Dermis blood vessel endothelial cell (primary cell): ENCODE results near the gene SCRT2. TPM values are rescaled to one million over a fixed set of nuclear protein-coding genes. Genes with fewer than 3 reads are reported as not detected.
A peak's percentile ranks its signal among the peaks of the same experiment; 100 is the strongest.
"Not testable (repeated sequence)": the region's sequence is repeated elsewhere in the genome, so short reads cannot be mapped to it uniquely, and the experiment has no call there.

Experiments
- DNase-seq: peaks from one replicate; pipeline ENCODE4 v3.0.0; 2010
- total RNA-seq: library from RNA; depleted of rRNA; stranded (reverse); fragments of >200 nt; gene quantifications from 2 replicates; pipeline ENCODE4 v1.2.3, GENCODE V29; 2014

SCRT2 gene
- total RNA-seq: not detected in 2 replicates

DNA sequence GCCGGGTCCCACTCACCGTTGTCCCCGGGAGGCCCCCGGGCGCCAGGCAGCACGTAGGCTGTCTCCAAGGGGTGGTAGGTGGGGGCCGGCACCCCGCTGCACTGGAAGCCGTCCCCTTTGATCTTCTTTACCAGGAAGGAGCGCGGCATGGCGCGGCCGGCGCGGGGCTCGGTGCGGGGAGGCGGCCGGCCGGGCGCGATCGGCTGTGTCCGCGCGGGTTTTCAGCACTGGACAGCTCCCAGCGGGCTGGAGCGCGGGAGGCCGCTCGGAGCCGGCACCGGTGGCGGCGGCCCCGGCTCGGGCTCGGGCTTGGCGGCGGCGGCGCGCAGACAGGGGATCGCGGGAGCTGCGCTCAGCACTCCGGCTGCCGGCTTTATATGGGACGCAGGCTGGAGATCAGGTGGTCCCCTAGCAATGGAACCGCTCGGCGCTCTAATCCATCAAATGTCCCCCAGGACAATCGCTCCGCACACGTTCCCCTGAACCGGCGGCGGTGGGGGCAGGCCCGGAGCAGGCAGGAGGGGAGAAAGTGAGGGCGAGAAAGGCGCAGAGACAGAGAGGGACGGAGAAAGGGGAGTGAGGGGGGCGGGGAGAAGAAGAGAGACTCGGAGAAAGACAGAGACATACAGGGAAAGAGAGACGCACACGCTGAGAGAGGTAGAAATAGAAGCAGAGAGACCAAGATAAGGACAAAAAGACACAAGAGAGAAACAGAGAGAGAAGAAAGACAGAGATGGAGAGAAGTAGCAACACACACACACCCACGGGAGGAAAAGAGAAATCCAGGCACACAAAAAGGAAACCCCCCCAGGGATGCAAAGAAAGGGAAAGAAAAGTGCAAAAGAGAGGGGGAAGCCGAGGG, at the start of gene SCRT2:
Gene SCRT2 (minus strand): TSS at position 350 of the 862 bp plus-strand sequence. CDS start 201 bp downstream, at position 149.
- DNase-seq: peak; percentile 80

DNA sequence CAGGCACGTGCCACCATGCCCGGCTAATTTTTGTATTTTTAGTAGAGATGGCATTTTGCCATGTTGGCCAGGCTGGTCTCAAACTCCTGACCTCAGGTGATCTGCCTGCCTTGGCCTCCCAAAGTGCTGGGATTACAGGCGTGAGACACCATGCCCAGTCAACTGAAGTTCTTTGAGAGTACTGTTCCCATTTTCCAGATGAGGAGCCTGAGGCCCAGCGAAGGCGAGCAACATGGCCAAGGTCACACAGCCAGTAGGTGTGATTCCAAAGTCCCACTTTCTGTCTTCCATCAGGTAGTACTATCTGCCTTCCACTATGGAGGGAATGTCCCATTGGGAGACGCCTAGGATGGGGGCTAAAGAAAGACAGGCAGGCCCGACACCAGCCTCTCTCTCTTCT, 49.2 kb upstream of the SCRT2 start:
- DNase-seq: not testable (repeated sequence)

DNA sequence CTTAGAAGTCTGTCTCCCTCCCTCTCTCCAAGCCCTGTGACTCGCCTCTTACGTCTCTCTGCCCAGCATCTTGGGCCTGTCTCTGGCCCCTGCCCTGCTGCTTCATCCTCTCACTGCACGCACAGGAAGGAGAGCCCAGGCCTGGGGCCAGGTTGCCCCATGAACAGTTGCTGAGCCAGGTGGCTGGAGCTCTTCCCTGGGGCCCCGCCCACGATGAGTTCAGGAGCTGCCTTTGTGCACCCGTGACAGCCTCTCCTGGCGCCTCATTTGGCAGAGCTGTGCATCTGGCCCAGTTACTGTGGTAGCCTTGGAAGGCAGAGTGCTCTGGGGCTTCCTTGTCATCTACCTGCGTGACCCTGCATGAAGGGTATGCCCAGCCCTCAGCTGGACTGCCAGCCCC, 48.2 kb upstream of the SCRT2 start:
- no peak for DNase-seq

DNA sequence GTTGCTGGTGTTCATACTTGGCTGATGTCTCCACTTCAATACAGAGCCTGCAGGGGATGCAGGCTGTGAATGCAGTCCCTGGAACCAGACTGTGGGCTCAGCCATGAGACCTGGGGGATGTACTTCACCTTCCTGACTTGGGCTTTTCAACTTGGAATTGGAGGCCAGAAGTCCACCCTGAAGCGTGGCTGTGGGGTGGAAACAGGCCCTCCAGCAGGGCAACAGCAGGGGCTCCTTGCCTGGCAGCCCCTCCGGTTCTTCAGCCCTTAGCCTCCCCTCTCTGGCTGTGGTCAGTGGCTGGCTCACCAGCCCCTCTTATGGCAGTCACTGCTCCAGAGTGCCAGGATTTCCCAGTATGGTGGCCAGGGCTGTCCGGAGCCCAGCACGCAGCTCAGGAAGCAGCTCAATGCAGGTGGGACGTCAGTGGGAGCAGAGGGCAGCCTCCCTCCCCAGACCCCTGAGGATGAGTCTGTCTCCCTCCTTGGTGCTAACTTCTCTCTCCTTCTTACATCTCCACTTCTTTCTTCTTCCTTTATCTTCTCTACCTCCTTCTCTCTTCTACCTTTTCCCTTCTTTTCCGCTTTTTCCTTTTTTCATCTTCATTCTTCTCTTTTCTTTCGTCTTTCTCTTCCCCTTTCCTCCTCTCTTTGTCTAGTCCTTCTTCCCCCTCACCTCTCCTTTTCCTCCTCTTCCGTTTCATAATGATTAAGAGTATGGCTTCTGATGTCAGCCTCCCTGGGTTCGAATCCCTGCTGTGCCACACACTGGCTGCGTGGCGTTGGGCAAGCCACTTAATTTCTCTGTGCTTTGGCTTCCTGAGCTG, 47.4 kb upstream of the SCRT2 start:
- DNase-seq: no peak

DNA sequence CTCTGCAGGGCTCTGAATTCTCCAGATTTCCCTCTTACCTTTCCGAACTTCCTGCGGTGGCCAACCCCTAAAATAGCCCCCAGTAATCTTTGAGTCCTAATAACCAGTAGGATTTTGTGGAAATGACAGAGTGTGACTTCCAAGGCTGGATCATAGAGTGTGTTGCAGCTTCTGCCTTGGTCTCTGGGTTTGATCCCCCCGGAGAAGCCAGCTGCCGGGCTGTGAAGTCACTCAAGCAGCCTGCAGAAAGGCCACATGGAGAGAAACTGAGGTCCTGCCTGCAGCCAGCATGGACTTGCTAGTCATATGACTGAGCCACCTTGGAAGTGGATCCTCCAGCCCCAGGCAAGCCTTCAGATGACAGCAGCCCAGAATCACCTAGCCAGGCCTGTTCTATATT, 46.3 kb upstream of the SCRT2 start:
- no peak for DNase-seq

DNA sequence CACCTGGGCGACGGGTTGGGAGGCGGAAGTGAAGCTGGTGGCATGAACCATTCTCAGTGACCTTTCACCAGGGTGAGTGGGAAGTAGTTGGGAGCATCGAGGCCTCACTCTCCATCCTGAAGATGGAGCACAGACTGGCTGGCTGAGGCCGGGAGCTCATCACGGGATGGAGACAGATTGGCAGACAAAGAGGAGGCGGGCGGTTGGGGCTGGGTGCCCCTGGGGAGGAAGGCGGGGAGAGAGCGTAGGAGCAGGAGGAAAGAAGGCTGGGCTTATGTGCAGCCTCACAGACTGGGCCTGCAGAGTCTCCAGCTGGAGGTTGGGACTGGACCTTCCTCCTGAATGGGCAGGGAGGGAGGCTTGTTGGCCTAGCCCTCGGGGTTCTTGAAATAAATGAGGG, 44.2 kb upstream of the SCRT2 start:
- DNase-seq: no peak

DNA sequence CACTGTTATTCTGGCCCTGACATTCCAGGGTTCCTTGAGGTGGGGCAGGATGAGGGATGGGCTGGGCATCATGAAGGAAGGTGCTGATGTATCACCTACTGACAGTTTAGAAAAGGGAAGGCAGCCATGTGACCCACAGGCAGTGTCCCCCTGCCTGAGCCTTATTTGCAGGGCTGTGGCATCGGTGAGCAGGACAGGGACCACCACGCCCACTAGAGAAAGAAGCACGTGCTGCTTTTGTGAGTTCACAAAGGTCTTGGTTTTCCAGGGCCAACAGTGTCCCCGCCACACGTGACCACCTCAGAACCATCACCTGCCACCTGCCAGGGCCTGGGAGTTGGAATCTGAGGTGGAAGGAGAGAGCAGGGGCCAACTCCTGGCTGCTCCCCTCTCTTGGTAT, 43.5 kb upstream of the SCRT2 start:
- DNase-seq: no peak

DNA sequence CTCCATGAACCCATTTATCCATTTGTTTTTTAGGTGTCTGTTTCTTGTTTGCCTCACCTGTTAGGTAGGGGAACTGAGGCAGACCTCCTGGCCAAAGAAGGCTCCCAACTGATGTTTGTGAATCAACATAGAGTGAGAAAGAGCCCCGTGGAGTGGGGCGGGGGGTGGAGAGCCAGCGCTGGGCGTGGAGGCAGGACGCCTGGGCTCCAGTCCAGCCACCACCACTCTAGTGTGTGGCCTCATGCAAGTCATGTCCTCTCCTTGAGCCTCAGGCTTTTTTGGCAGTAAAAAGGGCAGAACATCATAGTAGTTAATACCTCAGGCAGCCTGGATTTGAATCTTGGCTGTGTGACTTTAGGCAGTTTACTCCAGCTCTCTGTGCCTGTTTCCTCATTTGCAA, 42.2 kb upstream of the SCRT2 start:
- DNase-seq: no peak

DNA sequence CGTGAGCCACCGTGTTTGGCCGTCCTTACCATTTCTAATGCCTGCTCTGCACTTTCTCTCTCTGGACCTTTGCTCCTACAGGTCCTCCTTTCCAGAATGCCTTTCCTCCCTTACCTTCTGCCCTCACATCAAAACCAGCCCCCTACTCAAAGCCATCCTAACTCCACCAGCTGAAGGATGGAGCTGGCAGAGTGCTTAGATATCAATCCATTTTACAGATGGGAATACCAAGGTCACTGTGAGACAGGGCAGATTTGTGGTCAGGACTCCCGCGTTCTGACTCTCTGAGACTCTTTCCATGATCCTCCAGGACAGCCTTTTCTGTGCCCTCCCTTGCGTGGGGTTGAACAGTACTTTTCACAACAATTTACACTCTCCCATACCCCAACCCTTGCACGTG, 41.7 kb upstream of the SCRT2 start:
- no peak for DNase-seq

DNA sequence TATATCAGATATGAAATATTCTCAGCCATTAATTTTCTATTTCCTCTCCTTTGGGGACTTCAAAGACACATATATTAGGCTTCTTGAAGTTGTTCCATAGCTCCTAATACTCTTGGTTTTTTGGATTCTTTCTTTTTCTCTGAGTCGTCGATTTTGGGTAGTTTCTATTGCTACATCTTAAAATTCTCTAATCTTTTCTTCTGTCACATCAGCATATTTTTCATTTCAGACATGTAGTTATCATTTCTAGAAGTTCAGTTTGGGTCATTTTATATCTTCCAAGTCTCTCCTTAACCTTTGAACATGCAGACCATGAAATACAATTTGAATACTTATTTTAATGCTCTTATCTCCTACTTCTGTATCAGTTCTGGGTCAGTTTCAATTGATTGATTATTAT, 38.9 kb upstream of the SCRT2 start:
- DNase-seq: no peak

DNA sequence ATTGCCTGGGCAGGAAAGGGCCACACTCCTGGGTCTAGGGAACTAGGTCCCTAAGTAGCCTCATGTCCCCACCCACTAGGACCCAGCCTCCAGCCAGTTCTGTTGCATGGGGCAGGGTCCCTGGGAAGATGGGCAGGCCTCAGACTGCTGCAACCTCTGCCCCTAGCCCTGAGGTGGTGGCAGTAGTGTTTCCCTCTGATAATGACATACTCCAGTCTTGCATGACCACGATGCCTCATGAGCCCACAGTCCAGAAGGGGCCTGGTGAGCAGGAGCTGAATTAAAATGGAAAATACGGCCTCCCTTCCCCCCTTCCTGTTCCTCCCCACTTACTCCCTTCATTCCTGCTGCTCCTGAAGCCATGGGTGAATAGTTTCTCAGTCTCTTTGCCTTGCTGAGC, 36.0 kb upstream of the SCRT2 start:
- DNase-seq: no peak

DNA sequence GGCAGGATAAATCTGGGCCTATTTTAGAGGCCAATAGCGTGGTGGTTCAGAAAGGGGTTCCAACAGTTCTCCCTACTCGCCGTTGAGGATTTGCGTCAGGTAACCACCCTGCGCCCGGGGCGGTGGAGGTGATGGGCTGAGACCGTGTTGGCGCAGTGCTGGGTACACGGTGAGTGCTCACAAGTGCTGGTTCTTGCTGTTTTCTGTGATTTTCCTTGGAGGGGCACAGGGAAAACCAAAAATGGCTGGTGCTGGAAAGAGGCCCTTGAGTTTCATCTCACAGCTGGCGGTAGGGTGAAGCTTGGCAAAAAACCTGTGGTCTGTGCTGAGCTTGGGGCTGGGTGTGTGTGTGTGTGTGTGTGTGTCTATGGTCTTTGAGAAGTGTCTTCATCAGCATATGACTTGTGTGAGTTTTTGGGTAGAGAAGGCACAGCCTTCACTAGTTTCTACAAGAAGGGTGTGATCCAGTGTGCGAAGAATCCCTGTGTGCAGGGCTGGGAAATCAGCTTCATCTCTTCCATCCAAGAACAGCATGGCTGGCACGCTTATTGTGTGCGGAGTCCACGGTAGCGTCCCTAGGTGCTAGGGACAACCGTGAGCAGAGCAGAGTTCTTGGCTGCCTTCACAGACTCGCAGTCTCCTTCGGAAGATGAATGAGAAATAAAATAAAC, 35.3 kb upstream of the SCRT2 start:
- DNase-seq: no peak

DNA sequence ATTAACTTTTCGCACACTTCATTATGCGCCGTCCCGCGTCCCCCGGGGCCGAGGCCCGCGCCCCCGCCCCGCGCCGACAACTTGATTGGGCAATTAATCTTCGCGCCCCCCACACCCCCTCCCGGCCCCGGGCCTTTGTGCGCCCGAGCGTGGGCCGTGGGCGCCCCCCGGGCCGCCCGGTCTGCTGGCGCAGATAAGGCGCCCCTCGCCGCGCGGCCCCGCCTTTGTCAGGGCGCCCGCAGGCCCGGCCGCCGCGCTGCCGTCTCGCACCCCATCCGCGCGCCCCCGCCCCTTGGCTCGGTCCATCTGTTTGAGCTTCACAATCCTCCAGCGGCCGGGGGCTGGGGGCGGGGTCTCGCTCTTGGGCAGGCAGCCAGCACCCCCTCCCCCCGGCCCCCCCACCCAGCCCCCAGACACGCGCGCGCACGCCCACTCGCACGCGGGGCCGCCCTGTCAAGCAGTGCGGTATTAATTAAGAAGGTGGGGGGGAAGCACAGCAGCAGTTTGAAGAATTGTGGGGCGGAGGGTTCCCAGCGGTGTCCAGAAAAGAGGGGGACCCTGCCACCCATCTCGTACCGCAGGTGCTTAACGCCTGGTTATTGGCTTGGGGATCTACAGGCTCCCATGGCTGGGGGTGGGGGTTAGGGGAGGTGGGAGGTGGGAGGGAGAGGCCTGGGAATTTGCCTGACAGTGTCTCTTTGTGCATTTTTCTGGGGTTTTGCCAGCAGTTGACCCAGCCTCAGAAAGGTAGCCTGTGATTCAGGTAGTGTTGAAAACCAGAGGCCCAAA, 34.6 kb upstream of the SCRT2 start:
- DNase-seq: no peak

DNA sequence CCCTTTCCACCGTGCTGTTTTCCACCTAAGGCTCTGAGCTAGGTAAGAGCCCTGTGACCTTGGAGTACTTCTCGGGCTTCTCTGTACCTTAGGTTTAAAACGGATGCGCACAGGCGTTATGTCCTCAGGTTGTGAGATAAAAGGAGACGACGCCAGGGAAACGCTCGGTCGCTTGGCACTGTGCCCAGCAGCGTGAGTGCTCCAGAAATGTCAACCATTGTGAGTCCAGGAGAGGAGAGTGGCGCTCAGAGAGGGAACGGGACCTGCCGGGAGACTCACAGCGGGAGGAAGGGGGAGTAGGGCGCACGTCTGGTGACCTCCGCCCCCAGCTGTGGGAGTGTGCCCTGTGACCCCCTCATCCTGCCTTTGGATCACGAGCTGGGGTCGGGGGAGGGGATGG, 33.8 kb upstream of the SCRT2 start:
- peak; percentile 23 for DNase-seq

DNA sequence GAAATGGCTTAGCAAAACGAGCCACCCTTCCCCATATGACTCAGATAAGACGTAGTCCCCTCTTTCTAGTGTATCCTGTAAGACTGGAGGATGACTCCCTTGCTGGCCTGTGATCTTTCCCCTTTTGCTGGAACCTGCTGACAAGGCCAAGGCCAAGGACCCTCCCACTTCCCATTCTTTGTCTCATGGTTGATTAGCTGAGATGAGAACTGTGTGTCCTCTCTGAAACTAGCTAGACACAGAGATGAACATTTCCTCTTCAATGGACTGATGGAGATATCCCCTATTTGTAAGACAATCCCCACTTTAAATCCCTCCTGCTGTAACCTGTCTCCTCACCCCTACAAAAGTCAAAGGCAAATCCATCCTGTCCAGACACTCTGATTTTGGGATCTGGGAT, 33.4 kb upstream of the SCRT2 start:
- DNase-seq: no peak

DNA sequence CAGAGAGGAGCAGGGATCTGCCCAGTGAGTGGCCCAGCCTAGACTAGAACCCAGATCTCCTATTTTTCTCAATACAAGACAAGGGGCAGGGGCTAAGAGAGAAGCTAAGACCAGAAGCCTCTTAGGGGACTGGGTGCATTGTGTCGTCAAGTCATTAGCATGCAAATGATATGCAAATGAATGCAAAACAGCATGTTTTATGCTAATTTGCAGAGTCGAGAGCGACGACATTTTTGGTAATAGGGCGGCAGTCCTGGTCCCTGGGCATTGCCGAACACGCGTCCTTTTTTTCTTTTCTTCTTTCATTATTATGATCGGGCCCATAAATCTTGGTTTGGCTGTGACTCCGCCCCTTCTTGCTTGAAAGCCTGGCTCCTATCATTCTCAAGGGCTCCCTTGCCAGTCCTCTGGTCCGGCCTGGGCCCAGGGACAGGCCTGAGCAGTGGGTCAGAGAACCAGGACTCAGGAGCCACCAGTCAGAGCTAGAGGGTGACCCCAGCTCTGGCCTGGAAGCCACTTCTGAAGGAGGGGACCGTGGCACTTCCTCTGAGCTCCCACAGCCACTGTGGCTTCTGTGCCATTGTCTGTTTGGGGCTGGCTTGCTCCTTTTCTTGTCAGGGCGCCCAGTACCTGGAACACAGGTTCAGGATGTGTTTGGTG, 32.0 kb upstream of the SCRT2 start:
- DNase-seq: no peak

DNA sequence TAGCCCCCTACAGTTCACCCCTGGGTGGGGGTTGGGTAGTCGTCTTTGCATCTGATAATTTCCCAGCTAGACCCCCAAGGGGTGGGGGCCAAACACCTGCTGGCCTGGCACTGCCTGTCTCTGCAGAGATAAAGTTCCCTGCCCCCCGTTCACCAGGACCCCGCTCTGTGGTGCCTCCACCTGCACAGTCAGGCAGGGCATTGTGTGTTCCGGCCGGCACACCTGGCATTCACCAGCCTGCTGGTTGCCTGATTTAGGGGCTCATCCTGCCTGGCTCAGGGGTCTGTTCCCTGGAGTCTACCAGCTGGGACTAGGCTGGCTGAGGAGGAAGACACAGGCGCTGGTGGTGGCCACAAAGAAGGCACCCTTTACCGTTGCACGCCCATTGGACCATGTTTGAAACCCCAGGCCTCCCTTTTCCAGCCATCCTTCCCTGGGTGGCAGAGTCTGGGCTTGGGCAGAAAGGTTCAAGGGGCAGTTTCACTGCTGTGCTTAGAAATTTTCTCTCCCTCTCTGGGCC, 30.8 kb upstream of the SCRT2 start:
- no peak for DNase-seq

DNA sequence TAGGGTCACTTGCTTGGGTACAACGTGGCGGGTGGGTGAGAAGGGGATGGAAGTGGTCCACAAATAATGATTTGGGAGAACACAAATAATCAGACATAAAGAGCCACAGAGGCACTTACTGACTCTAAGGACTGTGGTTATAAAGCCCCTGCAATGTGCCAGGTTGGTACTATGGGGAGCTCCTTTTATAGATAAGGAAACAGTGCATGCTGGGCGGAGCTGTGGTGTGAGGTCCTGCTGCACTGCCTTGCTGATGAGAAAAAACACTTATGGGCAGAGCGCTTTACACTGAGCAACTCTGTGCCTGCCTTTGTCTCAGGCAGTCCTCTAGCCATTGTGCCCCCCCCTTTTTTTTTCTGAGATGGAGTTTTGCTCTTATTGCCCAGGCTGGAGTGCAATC, 29.1 kb upstream of the SCRT2 start:
- DNase-seq: no peak

DNA sequence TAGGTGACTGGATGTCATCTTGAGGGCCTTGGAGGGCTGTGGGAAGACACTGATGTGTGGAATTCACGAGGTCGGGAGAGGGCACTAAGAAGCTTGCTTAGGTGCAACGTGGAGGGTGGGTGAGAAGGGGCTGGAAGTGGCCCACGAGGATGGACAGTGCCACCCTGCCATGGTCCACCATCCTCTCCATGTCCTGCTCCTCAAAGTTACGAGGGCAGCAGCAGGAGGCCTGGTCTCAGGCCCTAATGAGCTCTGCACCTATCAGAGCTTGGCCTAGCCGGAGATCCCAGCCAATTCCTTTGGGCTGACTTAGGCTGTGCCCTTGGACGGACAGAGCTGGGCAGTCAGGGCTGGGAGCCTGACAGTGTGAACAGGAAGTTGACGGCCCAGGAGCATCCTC, 27.8 kb upstream of the SCRT2 start:
- no peak for DNase-seq

DNA sequence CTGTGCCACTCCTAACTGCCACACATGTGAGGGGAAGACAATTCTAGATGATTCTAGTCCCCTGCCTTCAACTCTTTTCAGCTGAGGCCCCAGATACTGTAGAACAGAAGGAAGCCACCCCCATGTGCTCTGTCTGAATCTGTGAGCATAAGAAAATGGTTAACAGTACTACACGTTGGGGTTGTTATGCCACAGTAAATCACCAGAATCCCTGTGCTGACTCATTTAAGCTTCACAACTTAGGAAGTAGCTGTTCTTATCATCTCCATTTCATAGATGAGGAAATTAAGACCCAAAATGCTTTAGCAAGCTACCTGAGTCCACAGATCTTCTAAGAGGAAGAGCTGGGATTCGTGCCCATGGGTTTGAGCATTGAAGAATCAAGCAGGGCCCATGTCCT, 27.4 kb upstream of the SCRT2 start:
- DNase-seq: no peak

DNA sequence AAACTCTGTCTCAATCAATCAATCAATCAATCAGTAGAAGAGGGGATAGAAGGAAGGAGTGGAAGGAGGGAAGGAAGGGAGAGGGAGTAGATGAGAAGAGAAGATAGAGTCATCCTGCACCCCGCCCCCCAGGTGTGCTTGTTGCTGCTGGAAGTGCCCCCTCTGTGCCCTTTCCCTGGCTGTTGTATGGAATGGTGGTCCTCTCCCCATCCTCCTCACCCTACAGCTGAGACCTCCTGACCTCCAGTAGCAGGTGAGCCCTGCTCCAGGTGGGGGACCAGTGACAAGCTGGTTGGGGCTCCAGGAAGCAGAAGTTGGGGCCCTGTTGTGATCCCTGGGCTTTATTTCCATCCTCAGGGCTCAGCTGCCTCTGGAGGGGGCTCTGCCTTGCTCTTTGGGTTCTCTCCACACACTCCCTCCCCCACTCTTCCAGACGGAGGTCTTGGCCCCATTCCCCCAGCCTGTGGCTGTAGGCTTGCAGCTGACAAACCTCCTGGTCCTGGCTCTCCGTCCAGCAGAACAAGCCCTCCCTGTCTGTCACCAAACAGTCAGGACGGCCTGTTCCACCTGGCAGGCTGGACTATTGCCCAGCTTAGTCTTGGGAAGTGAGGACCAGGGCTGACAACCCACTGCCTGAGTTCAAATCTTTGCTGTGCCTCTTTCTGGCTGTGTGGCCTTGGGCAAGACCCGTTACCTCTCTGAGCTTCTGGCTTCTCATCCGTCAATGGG, 26.0 kb upstream of the SCRT2 start:
- DNase-seq: no peak
